DMS53 (cell line): ENCODE measurements around the gene SULT1A3.
"Not testable (repeated sequence)": the region's sequence is repeated elsewhere in the genome, so short reads cannot be mapped to it uniquely, and the experiment has no call there.

ENCODE experiments used
- DNase-seq: peaks from one replicate; lab custom pipeline; 2025; lab: John Stamatoyannopoulos, UW

Gene SULT1A3

DNA sequence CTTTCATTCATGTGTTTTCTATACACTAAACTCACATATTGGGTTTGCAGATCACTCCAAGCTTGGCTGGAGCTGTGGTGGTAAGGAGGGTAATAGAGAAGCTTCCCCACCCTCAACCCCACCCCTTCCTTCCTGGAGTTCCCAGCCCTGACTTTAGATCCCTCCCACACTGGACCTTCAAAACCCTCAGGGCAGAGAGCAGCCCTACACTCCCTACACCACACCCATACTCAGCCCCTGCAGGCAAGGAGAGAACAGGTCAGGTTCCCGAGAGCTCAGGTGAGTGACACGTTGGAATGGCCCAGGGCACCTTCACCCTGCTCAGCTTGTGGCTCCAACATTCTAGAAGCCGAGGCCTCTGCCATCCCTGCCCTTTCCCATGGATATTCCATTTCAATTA lies at the start of gene SULT1A3:
SULT1A3 (plus strand) TSS at position 207 of the 400 bp plus-strand sequence. CDS start 1,474 bp downstream, outside the sequence.
- DNase-seq = not testable (repeated sequence)

DNA sequence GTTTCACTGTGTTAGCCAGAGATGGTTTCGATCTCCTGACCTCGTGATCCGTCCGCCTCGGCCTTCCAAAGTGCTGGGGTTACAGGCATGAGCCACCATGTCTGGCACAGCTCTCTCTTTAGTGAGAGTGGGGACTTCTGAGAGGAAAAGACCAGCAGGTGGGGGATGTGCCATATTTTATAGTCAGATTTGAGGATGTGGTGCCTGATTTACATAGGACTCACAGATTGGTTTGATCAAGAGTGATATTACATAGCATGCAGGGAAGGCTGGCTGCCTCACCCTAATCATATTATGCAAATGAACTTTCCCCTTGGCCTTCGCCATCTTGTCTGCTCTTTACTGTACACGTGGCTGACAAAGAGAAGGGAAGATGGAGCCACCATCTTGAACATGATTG lies 48.0 kb upstream of the SULT1A3 start:
- no peak for DNase-seq

DNA sequence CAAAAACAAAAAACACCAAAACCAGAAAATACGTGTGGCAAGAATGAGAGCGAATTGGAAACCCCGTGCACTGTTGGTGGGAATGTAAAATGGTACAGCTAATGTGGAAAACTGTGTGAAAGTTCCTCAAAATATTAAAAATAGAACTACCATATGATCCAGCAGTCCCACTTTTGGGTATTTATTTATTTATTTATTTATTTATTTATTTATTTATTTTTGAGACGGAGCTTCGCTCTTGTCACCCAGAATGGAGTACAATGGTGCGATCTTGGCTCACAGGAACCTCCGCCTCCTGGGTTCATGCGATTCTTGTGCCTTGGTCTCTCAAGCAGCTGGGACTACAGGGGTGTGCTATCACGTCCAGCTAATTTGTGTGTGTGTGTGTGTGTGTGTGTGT lies 46.5 kb upstream of the SULT1A3 start:
- no peak for DNase-seq

DNA sequence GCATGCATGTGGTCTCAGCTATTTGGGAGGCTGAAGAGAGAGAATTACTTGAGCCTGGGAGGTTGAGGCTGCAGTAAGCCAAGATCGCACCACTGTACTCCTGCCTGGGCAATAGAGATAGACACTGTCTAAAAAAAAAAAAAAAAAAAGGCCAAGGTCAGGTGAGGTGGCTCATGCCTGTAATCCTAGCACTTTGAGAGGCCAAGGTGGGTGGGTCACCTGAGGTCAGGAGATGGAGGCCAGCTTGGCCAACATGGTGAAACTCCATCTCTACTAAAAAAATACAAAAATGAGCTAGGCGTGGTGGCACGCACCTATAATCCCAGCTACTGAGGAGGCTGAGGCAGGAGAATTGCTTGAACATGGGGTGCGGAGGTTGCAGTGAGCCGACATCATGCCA lies 43.9 kb upstream of the SULT1A3 start:
- DNase-seq = no peak

DNA sequence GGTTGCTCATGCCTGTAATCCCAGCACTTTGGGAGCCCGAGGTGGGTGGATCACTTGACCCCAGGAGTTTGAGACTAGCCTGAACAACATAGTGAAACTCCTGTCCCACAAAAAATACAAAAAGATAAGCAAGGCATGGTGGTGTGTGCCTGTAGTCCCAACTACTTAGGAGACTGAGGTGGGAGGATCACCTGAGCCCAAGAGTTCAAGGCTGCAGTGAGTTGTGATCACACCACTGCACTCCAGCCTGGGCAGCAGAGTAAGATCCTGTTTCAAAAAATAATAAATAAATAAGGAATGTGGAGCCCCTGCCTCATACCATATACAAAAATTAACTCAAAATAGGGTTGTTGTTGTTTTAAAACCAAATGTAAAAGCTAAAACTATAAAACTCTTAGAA lies 41.8 kb upstream of the SULT1A3 start:
- DNase-seq = no peak

DNA sequence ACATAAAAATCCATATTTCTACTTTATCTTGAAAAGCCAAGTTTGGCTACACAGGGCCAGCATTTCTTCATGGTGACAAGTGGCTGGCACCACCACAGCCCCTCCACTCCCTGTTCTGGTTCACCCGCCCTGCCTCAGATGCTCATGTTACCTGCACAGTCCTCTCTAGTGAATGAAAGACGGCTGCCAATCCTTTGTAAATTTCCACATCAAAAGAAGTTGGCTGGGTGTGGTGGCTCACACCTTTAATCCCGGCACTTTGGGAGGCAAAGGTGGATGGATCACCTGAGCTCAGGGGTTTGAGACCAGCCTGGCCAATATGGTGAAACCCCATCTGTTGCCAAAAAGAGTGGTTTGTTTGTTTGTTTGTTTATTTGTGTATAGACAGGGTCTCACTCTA lies 35.5 kb upstream of the SULT1A3 start:
- no peak for DNase-seq

DNA sequence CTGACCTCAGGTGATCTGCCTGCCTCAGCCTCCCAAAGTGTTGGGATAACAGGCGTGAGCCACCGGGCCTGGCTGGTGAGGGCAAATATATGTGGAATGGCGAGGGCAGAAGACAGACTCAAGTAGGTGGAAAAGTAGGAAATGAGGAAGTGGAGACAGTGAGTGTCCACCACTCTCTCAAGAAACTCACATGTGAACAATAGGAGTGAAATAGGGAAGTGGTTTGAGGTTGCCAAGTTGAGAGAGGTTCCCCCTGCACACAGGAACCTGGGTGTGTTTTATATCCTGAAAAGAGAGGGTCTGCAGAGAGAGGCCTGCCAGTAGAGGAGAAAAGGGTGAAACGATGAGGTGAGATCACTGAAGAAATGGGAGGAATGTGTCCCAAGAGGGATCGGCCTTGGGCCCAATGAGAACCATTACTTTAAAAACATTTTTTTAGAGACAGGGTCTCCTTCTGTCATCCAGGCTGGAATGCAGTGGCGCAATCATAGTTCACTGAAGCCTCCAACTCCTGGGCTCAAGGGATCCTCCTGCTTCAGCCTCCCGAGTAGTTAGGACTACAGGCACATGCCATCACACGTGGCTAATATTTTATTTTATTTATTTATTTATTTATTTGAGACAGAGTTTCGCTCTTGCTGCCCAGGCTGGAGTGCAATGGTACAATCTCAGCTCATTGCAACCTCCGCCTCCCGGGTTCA lies 32.7 kb upstream of the SULT1A3 start:
- DNase-seq = no peak

DNA sequence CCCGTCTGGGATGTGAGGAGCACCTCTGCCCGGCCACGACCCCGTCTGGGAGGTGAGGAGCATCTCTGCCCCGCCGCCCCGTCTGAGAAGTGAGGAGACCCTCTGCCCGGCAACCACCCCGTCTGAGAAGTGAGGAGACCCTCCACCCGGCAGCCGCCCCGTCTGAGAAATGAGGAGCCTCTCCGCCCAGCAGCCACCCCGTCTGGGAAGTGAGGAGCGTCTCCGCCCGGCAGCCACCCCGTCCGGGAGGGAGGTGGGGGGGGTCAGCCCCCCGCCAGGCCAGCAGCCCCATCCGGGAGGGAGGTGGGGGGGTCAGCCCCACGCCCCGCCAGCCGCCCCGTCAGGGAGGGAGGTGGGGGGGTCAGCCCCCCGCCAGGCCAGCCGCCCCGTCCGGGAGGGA lies 30.3 kb upstream of the SULT1A3 start:
- DNase-seq = not testable (repeated sequence)

DNA sequence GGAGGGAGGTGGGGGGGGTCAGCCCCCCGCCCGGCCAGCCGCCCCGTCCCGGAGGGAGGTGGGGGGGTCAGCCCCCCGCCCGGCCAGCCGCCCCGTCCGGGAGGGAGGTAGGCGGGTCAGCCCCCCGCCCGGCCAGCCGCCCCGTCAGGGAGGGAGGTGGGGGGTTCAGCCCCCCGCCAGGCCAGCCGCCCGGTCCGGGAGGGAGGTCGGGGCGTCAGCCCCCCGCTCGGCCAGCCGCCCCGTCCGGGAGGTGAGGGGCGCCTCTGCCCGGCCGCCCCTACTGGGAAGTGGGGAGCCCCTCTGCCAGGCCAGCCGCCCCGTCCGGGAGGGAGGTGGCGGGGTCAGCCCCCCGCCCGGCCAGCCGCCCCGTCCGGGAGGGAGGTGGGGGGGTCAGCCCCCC lies 29.6 kb upstream of the SULT1A3 start:
- DNase-seq = not testable (repeated sequence)

DNA sequence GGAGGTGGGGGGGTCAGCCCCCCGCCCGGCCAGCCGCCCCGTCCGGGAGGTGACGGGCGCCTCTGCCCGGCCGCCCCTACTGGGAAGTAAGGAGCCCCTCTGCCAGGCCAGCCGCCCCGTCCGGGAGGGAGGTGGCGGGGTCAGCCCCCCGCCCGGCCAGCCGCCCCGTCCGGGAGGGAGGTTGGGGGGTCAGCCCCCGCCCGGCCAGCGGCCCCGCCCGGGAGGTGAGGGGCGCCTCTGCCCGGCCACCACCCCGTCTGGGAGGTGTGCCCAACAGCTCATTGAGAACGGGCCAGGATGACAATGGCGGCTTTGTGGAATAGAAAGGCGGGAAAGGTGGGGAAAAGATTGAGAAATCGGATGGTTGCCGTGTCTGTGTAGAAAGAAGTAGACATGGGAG lies 28.9 kb upstream of the SULT1A3 start:
- not testable (repeated sequence) for DNase-seq

DNA sequence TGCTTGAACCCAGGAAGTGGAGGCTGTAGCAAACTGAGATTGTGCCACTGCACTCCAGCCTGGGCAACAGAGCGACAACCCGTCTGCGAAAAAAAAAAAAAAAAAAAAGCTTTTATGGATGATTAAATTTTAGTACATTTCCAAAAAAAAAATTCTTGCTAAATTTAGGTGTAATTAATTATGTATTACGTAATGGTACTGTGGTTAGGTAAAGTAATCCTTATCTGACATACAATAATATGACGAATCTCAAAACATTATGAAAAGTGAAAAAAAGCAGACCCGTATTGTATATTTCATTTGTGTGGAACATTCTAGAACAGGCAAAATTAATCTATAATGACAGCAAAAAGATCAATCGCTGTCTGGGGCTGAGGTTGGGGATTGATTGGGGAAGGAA lies 26.0 kb upstream of the SULT1A3 start:
- DNase-seq = no peak

DNA sequence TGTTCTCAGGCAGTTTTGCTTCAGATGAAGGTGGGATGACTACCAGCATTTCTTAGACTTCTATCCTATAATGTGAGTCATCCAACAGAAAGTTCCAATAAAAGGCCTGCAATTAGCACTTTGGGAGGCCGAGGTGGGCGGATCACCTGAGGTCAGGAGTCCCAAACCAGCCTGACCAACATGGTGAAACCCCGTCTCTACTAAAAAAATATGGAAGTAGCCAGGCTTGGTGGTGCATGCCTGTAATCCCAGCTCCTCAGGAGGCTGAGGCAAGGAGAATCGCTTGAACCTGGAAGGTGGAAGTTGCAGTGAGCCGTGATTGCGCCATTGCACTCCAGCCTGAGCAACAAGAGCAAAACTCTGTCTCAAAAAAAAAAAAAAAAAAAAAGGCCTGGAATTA lies 22.2 kb upstream of the SULT1A3 start:
- not testable (repeated sequence) for DNase-seq

DNA sequence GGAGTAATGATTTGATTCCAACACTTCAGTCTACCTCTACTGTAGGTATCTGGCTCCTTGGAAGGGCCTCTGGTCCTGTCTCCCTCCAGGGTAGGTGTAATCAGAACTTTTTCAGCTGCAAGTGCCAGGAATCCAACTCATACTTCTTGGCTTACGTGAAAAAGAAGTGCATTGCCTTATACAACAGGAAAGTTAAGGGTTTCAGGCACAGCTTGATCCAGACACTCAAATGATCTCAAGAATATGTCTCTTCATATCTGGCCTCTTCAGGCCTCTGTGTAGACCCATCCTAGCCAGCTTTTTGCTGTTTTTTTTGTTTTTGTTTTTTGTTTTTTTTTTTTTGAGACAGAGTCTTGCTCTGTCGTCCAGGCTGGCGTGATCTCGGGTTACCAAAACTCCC lies 19.9 kb upstream of the SULT1A3 start:
- DNase-seq = no peak

DNA sequence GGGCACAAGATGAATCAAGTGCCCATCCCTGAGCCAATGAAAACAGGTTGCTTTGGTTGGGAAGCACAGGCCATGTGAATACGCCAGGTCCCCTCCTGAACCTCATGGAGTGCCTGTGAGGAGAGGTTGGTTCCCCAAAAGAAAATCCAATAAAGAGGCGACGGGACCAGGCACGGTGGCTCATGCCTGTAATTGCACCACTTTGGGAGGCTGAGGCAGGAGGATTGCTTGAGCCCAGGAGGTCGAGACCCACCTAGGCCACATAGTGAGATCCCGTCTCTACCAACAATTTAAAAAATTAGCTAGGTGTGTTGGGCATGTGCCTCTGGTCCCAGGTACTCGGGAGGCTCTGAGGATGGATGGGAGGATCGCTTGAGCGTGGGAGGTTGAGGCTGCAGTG lies 19.1 kb upstream of the SULT1A3 start:
- no peak for DNase-seq

DNA sequence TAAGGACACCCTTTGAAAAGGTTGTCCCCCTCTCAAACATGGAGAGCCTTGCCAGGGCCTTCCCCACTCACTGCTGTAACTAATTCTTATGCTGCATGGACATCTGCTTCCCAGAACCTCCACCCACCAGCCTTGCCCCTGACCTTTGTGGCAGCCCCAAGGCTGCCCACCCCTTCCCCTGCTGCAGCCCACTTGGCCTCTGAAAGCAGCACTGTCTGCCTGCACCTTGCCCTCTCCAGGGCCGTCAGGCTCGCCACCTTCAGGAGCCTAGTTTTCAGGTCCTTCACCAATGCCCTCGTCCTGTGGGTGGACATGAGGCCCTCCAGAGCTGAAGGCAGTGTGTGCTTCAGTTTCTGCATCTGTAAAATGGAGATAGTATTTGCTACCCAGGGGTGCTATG lies 18.3 kb upstream of the SULT1A3 start:
- no peak for DNase-seq

DNA sequence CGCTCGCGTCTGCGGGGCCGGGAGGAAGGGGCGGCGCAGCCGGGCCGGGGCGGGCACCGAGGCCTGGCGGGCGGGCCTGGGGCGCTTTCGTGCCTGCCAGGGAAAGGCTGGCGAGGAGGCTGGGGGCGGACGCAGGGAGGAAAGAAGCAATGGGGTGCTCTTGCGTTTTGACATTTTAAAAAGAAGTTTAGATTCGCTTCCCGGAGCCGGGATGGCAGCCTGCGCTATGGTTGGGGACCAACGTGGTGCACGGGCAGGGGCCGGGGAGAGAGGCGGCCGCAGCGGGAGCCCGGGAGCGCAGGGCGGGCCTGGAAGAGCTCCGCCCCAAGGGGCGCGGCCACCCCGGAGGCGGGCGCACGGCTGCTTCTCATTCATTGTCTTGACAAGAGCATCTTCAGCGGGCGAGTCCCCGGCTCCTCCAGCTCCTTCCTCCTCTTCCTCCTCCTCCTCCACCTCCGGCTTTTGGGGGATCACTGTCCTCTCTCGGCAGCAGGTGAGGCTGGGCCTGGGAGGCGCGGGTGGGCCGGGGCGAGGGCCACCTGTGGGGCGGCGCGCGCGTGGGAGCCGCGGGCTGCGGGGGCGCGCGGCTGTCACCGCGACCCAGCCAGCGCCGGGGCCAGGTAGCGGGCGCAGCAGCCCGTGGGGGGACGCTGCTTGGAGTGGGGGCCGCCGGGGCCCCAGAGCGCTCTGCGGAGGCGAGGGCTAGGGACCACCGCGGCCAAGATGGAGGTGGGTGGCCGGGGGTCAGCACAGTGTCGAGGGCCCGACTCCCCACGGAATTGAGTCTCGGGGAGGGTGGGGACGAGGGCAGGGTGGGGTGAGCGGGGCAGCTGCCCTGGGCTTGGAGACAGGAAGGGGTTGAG lies 15.6 kb upstream of the SULT1A3 start, which contains the start of gene CORO1A:
CORO1A (plus strand) TSS at position 370 of the 863 bp plus-strand sequence. CDS start 1,608 bp downstream, outside the sequence.
- DNase-seq = peak; percentile 92

DNA sequence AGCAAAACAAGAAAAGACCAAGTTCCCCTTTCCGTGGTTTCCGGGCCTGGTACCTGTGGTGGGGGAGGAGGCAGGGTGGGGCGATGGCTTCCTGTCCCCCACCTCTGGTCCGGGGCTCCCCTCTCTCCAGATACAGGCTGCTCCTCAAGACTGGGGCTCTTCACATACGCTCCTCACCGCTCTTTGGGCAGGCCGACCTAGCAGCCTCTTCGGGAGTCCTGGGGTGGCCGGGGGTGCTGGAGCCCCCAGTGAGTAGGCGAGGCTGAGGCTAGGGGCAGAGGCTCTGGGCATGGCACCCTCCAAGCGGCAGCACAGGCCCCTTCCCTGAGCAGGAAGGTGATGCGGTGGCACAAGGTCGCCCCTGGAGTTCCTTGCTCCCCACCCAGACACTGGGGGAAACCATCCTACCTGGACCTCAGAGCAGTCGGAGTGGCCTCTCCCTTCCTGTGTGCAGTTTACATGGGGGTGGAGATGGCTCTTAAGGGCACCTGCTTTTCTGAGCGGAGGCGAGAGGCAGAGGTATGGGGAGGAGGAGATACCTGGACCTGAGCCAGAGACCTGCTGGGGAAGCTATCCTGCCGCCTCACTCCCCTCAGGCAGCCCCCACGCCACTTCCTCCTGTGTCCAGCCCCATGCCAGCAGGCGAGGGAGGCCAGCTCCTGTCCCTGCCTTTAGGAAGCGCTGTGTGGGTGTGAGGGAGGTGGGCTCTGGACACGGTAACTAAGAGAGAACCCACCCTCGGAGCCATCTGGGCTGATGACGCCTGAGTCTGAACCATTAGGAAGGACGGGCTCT lies 14.8 kb upstream of the SULT1A3 start:
- peak; percentile 90 for DNase-seq

DNA sequence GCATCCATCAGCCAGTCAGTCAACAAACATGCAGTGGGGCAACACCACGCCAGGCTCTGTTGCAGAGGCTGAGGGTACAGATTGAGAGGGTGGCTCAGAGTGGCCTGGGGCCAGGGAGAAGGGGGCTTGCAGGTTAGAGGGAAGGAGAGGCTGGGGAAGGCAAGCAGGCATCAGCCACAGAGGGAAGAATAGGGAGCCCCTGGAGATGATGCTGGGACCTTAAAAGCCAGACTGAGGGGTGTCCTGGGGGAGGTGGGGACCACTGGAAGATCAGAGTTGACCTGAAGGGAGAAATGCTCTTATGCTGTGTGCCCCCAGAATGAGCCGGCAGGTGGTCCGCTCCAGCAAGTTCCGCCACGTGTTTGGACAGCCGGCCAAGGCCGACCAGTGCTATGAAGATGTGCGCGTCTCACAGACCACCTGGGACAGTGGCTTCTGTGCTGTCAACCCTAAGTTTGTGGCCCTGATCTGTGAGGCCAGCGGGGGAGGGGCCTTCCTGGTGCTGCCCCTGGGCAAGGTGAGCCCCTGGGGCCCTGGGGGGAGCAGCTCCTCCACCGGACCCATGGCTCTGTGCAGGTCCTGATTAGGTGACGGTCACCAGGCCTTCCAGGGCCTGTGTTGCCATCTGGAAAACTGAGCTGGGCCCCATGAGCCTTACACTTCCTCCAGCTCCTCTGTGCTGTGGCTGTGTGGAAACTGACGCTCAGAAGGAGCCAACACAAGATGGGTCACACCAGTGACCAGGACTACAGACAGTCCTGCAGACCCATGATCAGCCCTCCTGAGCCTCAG lies 14.0 kb upstream of the SULT1A3 start:
- no peak for DNase-seq

DNA sequence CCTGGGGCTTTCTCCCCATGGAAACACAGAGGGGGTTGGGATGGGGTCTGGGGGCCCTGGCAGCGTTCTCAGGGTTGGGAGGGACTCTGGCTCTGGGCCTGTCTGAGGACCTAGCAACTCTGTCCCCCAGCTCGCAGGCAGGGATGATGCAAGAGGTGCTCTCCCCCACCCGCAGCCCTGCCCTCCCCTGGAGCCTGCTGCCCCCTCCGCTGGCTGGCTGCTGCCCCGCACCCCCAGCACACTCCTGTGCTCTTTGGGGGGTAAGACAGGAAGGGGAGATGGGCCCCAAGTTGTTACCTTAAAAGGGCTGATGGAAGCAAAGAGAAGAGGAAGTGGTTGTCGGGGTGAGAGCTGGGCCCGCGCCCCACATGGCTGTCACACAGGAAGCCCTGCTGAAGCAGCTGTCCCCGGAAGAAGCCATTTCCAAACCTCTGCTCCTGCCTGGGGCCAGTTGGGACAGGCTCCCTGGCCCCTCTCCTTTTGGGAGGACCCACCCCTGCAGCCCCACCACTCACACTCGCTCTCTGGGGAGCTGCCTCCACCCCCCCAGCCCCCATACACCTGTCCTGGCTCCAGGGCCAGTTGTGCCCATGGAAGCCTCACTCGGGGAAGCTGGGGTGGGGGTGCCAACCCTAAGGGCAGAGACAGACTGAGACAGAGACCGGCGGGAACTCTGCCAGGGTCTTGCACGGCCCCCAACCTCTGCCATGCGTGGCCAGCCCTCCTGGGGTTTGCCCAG lies 13.2 kb upstream of the SULT1A3 start:
- no peak for DNase-seq

DNA sequence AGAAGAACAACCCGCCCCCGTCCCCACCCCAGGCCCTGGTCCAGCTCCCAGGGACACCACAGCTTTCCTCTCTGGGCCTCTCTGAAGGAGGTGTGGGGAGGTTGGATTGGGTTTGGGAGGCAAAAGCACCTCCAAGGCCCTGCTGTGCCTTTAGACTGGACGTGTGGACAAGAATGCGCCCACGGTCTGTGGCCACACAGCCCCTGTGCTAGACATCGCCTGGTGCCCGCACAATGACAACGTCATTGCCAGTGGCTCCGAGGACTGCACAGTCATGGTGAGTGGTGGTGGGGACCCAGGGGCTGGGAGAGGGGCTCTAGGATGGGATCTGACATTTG lies 12.6 kb upstream of the SULT1A3 start:
- DNase-seq = no peak
